DMS53 (cell line): Measurements from ENCODE around the gene WDR7.
A peak's percentile ranks its signal among the peaks of the same experiment; 100 is the strongest.
"Not testable (repeated sequence)": the region's sequence is repeated elsewhere in the genome, so short reads cannot be mapped to it uniquely, and the experiment has no call there.

Experiments
- DNase-seq: peaks from one replicate; lab custom pipeline; 2025; lab: John Stamatoyannopoulos, UW

WDR7 gene

GRCh38 chr18:56654280-56654679 lies 3.1 kb downstream of the WDR7 start:
- not testable (repeated sequence) for DNase-seq

DNA sequence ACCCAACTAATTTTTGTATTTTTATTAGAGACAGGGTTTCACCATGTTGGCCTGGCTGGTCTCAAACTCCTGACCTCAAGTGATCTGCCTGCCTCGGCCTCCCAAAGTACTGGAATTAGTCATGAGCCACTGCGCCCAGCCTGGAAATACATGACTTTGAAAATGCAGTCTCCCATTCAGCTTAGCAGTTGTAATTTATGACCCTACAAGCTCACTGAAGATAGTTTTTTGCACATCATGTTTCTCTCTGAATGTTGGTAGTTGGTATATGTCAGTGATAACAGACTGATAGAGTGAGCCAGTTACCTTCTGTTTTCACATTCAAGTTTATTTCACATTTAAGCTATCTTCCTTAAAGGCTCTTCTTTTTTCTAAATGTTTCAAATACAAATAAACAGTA lies 7.1 kb downstream of the WDR7 start:
- DNase-seq, result no peak

GRCh38 chr18:56659111-56659510 lies 8.0 kb downstream of the WDR7 start:
- no peak for DNase-seq

DNA sequence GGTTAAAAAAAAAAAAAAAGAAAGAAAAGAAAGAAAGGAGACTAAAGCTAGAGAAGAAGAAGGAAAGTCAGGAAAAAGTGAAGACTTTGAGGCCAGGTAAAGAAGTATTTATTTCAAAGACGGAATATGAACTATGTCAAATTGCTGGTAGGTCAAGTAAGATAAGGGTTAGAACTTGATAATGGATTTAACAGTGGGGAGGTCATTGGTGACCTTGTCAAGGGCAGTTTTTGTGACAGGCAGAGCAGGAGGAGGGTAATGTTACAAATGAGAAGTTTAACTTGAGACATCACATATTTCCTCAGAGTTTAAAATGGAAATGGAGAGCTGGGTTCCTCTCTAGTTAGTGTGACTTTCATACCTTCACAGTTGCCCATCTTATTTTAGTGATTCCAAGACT lies 9.5 kb downstream of the WDR7 start:
- DNase-seq, result no peak

GRCh38 chr18:56661360-56662062 lies 10.4 kb downstream of the WDR7 start:
- DNase-seq, result no peak

DNA sequence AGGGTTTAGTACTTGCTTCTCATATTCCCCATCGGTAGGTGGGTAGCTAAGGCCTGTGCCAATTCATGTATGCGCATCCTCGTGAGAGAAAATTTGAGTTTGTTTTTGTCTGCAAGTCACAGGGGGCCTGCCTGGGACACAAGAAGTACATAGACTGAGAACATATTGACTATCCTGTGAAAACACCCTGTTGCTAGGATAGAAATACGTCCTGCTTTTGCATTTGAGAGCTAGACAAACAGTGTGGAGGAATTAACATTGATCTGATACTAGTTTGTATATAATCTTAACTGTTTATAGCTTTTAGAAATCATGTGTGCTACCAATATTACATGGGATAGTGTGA lies 10.9 kb downstream of the WDR7 start:
- no peak for DNase-seq

DNA sequence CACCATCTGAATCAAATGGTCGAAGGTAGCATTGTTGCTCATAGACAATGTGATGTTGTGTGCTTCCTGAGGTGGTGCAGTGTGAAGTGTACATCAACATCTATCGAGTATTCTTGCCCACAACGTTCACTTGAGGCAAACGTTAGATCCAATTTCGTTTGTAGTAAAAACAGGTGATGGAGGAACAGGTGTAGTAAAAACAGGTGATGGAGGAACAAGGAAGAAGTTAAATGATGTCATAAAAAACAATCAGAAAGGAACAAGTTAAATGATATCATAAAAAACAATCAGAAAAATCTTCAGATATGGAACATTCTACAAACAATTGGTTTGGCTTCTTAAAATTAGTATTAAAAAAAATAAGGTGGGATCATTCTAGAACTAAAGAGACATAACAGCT lies 11.3 kb downstream of the WDR7 start:
- DNase-seq, result peak; percentile 24

DNA sequence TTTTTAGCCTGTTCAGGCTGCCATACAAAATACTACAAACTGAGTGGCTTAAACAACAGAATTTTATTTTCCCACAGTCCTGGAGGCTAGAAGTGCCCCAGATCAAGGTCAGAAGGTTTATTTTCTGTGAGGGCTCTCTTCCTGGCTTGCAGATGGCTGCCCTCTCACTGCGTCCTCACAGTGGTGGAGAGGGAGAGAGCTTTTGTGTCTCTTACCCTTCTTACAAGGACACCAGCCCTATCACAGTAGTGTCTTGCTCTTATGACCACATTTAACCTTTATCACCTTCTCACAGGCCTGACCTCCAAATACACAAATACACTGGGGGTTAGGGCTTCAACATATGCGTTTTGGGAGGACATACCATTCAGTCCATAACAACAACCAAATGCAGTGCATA lies 11.7 kb downstream of the WDR7 start:
- DNase-seq, result no peak

DNA sequence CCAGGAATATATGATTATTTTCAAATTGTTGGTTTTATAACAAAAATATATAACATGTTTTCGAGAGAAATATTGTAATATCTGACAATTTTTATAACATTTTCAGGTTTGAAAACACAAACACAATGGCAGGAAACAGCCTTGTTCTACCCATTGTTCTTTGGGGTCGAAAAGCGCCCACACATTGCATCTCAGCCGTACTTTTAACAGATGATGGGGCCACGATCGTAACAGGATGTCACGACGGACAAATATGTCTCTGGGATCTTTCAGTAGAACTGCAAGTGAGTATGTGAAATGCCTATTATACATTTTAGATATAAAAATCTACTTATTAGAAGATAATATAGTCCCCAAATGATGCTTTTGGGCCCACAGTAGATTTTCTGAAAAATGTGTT lies 21.2 kb downstream of the WDR7 start:
- DNase-seq, result no peak

- no peak for DNase-seq
Measured at GRCh38 chr18:56672981-56673380, 21.8 kb downstream of the WDR7 start.

- DNase-seq, result no peak
Measured at GRCh38 chr18:56676639-56677038, 25.5 kb downstream of the WDR7 start.

GRCh38 chr18:56678836-56679565 lies 27.8 kb downstream of the WDR7 start:
- DNase-seq, result no peak

DNA sequence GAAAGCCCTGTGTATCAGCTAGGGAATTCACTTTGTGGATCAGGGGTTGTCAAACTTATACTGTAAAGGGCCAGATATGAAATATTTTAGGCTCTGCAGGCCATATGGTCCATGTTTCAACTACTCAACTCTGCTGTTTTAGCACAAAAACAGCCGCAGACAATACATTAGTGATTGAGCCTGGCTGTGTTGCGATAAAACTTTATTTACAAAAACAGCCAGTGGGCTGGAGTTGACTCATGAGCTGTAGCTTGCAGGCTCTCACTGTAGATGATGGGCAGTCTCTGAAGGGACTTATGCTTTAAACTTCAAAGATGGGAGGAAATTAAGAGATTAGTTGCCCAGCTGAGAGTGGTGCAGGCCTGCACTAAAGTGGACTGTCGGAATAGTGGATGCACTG lies 33.1 kb downstream of the WDR7 start:
- no peak for DNase-seq

DNA sequence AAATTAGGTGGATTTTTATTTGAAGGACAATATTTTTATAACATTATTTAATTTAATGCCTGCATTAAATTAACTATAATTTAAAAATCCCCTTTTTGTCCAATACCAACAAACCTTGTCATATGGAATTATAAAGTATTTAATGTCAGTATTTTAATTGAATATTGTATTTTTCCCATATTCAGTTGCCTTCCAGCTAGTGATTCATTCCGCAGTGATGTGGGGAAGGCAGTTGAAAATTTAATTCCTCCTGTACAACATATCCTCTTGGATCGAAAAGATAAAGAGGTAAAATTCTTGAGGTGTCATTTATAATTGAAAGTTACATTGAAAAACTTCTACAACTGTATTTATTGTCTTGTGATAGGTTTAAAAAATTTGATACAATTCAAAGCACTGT lies 40.4 kb downstream of the WDR7 start:
- DNase-seq, result no peak

GRCh38 chr18:56696966-56697365 lies 45.8 kb downstream of the WDR7 start:
- DNase-seq, result peak; percentile 42

DNA sequence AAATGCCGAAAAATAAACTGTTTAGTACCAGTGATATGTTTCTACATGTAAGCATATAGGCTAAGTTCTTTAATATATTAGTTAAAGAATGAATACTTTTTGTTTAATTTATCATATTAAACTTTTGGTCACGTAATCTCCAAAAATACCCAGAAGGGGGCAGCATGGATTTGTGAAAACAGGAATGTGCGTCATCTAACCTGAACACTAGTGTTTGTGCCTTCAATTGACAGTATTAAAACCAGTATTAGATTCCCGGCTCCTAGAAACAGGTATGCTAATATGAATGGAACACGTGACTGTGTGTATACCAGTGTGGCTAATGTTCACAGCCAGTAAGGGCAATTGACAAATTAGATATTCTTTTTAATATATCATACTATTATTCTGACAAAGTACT lies 51.8 kb downstream of the WDR7 start:
- peak; percentile 84 for DNase-seq

DNA sequence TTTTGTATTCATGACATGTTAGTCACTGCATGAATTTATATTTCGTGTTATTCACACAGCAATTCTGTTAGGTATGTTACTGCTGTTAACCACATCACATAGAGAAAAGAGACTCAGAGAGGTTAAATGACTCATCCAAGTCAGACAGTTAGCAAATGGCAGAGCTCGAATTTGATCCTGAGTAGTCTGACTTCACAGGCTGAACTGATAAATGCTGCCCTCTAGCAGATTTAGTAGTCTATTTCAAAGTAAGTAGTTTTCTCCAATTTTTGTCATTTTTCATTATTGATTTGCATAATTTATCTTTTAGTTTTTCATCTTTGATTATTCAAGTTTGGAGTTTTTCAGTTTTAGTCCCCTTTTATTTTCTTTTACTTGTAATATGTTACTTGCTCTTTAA lies 58.3 kb downstream of the WDR7 start:
- DNase-seq, result peak; percentile 89

GRCh38 chr18:56711708-56712445 lies 60.7 kb downstream of the WDR7 start:
- no peak for DNase-seq

DNA sequence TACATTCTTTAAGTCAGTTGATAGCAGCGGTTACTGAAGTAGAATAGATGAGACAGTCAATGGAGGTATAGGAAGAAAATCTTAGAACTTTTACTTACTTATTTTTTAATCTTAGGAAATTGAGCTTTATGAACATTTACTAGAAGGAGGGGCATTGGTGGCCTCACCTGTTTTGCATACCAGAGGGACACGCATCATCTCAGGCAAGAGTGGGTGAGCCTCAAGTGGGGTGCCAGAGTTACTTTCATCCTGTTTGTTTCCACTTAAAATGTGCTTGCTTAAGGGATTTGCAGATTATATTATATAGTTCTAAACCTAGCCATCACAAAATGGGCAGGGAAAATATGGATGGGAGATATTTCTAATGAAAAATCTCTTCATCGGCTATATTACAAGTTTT lies 61.6 kb downstream of the WDR7 start:
- peak; percentile 44 for DNase-seq

DNA sequence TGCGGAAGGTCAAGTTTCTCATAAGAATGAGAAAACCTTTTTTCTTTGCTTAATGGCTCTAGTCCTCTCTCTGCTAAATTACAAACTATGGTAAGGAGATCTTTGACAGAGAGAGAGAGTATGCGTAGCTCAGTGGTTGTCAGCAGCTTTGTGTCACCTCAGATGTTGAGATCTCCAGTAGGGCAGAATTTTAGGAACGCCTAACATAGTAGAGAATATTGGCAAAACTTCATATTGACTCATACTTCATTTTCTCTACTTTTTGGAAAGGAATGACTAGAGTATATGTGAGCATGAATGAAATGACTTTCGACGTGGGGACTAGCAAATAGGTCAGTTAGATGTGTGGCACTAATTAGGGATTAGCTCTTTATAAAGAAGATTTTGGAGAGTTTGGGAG lies 64.0 kb downstream of the WDR7 start:
- no peak for DNase-seq

GRCh38 chr18:56716692-56717146 lies 65.6 kb downstream of the WDR7 start:
- no peak for DNase-seq

GRCh38 chr18:56721031-56721430 lies 69.9 kb downstream of the WDR7 start:
- no peak for DNase-seq

- DNase-seq, result no peak
Measured at GRCh38 chr18:56721491-56721890, 70.3 kb downstream of the WDR7 start.
